Glomerular endothelial cell (primary cell): Measurements from ENCODE around the gene TFF3. TPM values are rescaled to one million over a fixed set of nuclear protein-coding genes. Genes with fewer than 3 reads are reported as not detected.

Experiments
- DNase-seq: peaks from one replicate; pipeline ENCODE4 v3.0.0-alpha.2; 2011; ENCODE audit warnings: low read depth, low spot score; ENCODE audit errors: extremely low read depth
- total RNA-seq: library from RNA; depleted of rRNA; stranded (reverse); fragments of >200 nt; gene quantifications from 2 replicates; pipeline ENCODE4 v1.2.3, GENCODE V29; 2015

Gene TFF3
- 5.4 and 10.8 TPM in 2 replicates for total RNA-seq

GRCh38 chr21:42315296-42315891 is at the start of gene TFF3:
TFF3 (minus strand) TSS chr21:42315409; CDS start chr21:42315374, 35 bp downstream.
- DNase-seq: no peak

GRCh38 chr21:42364304-42364865 is 49.2 kb upstream of the TFF3 start:
- no peak for DNase-seq

GRCh38 chr21:42363312-42363711 is 48.1 kb upstream of the TFF3 start:
- DNase-seq: no peak

GRCh38 chr21:42362700-42363099 is 47.5 kb upstream of the TFF3 start:
- DNase-seq: no peak

GRCh38 chr21:42362198-42362597 is 47.0 kb upstream of the TFF3 start:
- DNase-seq: no peak

GRCh38 chr21:42361286-42361685 is 46.1 kb upstream of the TFF3 start:
- DNase-seq: no peak

GRCh38 chr21:42360317-42360716 is 45.1 kb upstream of the TFF3 start:
- DNase-seq: no peak

- DNase-seq: no peak
These were observed 43.7 kb upstream of the TFF3 start for GRCh38 chr21:42358937-42359336.

GRCh38 chr21:42358261-42358660 is 43.1 kb upstream of the TFF3 start:
- DNase-seq: no peak

- DNase-seq: no peak
These were observed 42.1 kb upstream of the TFF3 start for GRCh38 chr21:42357307-42357706.

- no peak for DNase-seq
These were observed 41.4 kb upstream of the TFF3 start for GRCh38 chr21:42356650-42357049.

- DNase-seq: no peak
These were observed 40.8 kb upstream of the TFF3 start for GRCh38 chr21:42356046-42356445.

- DNase-seq: no peak
These were observed 38.4 kb upstream of the TFF3 start for GRCh38 chr21:42353623-42354022.

- DNase-seq: no peak
These were observed 37.4 kb upstream of the TFF3 start for GRCh38 chr21:42352441-42353095.

- no peak for DNase-seq
These were observed 36.6 kb upstream of the TFF3 start for GRCh38 chr21:42351626-42352440.

- DNase-seq: no peak
These were observed 35.8 kb upstream of the TFF3 start, which contains the start of gene TFF2 for GRCh38 chr21:42350927-42351426. TFF2 (minus strand) TSS chr21:42350994; CDS start chr21:42350957, 37 bp downstream.

GRCh38 chr21:42350318-42350910 is 35.2 kb upstream of the TFF3 start:
- DNase-seq: no peak

GRCh38 chr21:42349420-42350317 is 34.5 kb upstream of the TFF3 start:
- no peak for DNase-seq

GRCh38 chr21:42348762-42349161 is 33.6 kb upstream of the TFF3 start:
- DNase-seq: no peak
